22Rv1 (cell line): ENCODE data around the gene OXGR1.

Experiments used
- CTCF ChIP-seq: fragments of 450-650 bp; IDR thresholded peaks from 2 replicates; pipeline ENCODE4 v1.5.1; 2017; ENCODE audit warnings: mild to moderate bottlenecking
- ZFX ChIP-seq: fragments of 450-650 bp; IDR thresholded peaks from 2 replicates; pipeline ENCODE4 v1.6.1; 2017; ENCODE audit warnings: antibody characterized with exemption, borderline replicate concordance

- TF ChIP-seq CTCF (no peak), ZFX (no peak)
Measured at GRCh38 chr13:97015661-97016350, 21.5 kb upstream of the OXGR1 start.
